ENCODE results near the gene NPTXR. TPM values are rescaled to one million over a fixed set of nuclear protein-coding genes. Genes with fewer than 3 reads are reported as not detected.

NPTXR gene
- total and polyA plus RNA-seq, 2 experiments from 2014 or later: 0.99 to 2.7 TPM

- Histone ChIP-seq H3F3A (ENCODE audit: insufficient read depth) (no peaks in the 10 kb centered on the region), H3K9ac (no peak overlapping the region), H3K9me2 (ENCODE audit: insufficient read depth) (no peaks in the 10 kb centered on the region), H3K4me2 (ENCODE audit: unreplicated experiment) (no peak overlapping the region), H3K9me3 (ENCODE audit: low read depth) (no peaks in the 10 kb centered on the region), H3K79me2 (ENCODE audit: insufficient read depth) (no peaks in the 10 kb centered on the region), H3K4me1 (ENCODE audit: insufficient read depth) (no peaks in the 10 kb centered on the region), H3K4me3 (no peak overlapping the region), H3K27ac (no peak overlapping the region), H2AFZ (no peak overlapping the region), H3K36me3 (ENCODE audit: low read depth) (no peaks in the 10 kb centered on the region), H4K20me1 (ENCODE audit: insufficient read depth) (no peaks in the 10 kb centered on the region), H3K27me3 (replicated peaks; ENCODE audit: insufficient read depth) (no peaks in the 10 kb centered on the region)
- in situ Hi-C loops (cut with MboI): no loop called here
- no peak for TF ChIP-seq EZH2 (IDR thresholded peaks at IDR 0.05; ENCODE audit: insufficient read depth, poor library complexity, severe bottlenecking)
- TF ChIP-seq EZH2phosphoT487 (IDR thresholded peaks at IDR 0.05; ENCODE audit: insufficient read depth, low read depth): no peak
- WGBS, 2 experiments (ENCODE audit: low coverage in 1 of 2, low lambda C conversion rate in 2 of 2, missing lambda C conversion rate in 2 of 2): 91 to 92% methylated on average over 4 of the region's 4 CpGs
- no peak for DNase-seq
Observed at GRCh38 chr22:38773363-38773946, 70.4 kb downstream of the NPTXR start.

- H3K27ac ChIP-seq: no peak overlapping the region
- TF ChIP-seq EZH2 (IDR thresholded peaks at IDR 0.05; ENCODE audit: insufficient read depth, poor library complexity, severe bottlenecking) (no peak), EZH2phosphoT487 (IDR thresholded peaks at IDR 0.05; ENCODE audit: insufficient read depth, low read depth) (no peak)
- no peaks in the 10 kb centered on the region for H3F3A ChIP-seq (ENCODE audit: insufficient read depth)
- DNase-seq: no peak
- H3K79me2 ChIP-seq (ENCODE audit: insufficient read depth): no peaks in the 10 kb centered on the region
- H3K4me1 ChIP-seq (ENCODE audit: insufficient read depth): no peaks in the 10 kb centered on the region
- H3K9me2 ChIP-seq (ENCODE audit: insufficient read depth): no peaks in the 10 kb centered on the region
- no peak overlapping the region for H3K4me3 ChIP-seq
- H3K36me3 ChIP-seq (ENCODE audit: low read depth): no peaks in the 10 kb centered on the region
- H3K9me3 ChIP-seq (ENCODE audit: low read depth): no peaks in the 10 kb centered on the region
- in situ Hi-C loops (cut with MboI): no loop called here
- no peak overlapping the region for H2AFZ ChIP-seq
- no peak overlapping the region for H3K9ac ChIP-seq
- no peak overlapping the region for H3K4me2 ChIP-seq (ENCODE audit: unreplicated experiment)
- 81 to 82% methylated on average over 8 of the region's 8 CpGs for WGBS, 2 experiments (ENCODE audit: low coverage in 1 of 2, low lambda C conversion rate in 2 of 2, missing lambda C conversion rate in 2 of 2)
- no peaks in the 10 kb centered on the region for H4K20me1 ChIP-seq (ENCODE audit: insufficient read depth)
- H3K27me3 ChIP-seq (replicated peaks; ENCODE audit: insufficient read depth): no peaks in the 10 kb centered on the region
Observed at GRCh38 chr22:38772623-38772873, 71.3 kb downstream of the NPTXR start.

- Histone ChIP-seq H3K36me3 (ENCODE audit: low read depth) (no peaks in the 10 kb centered on the region), H3K4me2 (ENCODE audit: unreplicated experiment) (no peak overlapping the region), H3F3A (ENCODE audit: insufficient read depth) (0 out of 2 replicates have a peak, but pooled peaks cover 6% of the 10 kb centered on the region), H3K9me2 (ENCODE audit: insufficient read depth) (no peaks in the 10 kb centered on the region), H3K79me2 (ENCODE audit: insufficient read depth) (no peaks in the 10 kb centered on the region), H2AFZ (no peak overlapping the region), H3K9ac (no peak overlapping the region), H3K4me1 (ENCODE audit: insufficient read depth) (no peaks in the 10 kb centered on the region), H4K20me1 (ENCODE audit: insufficient read depth) (no peaks in the 10 kb centered on the region), H3K4me3 (no peak overlapping the region), H3K9me3 (ENCODE audit: low read depth) (no peaks in the 10 kb centered on the region), H3K27me3 (replicated peaks; ENCODE audit: insufficient read depth) (no peaks in the 10 kb centered on the region), H3K27ac (no peak overlapping the region)
- in situ Hi-C loops (cut with MboI): no loop called here
- 85 to 86% methylated on average over 15 to 16 of the region's 16 CpGs for WGBS, 2 experiments (ENCODE audit: low coverage in 1 of 2, low lambda C conversion rate in 2 of 2, missing lambda C conversion rate in 2 of 2)
- no peak for TF ChIP-seq EZH2 (IDR thresholded peaks at IDR 0.05; ENCODE audit: insufficient read depth, poor library complexity, severe bottlenecking)
- TF ChIP-seq EZH2phosphoT487 (IDR thresholded peaks at IDR 0.05; ENCODE audit: insufficient read depth, low read depth): no peak
- DNase-seq: no peak
Observed at GRCh38 chr22:38770257-38770949, 73.4 kb downstream of the NPTXR start.

Other genes starting within 250 kb of the NPTXR start
- 0.13 and 2.1 TPM in 2 replicates for gene FAM227A, start 187.6 kb downstream of the NPTXR start, total RNA-seq (2014; rRNA removed; shearing (Covaris generic))
- gene FAM227A, start 187.6 kb downstream of the NPTXR start, polyA plus RNA-seq (2016; fragmentation: Nextera tagmentation; extraction: Ambion mirVana): 0.65 and 0.93 TPM in 2 replicates
- 16.2 and 24.5 TPM in 2 replicates for gene CBY1, start 187.4 kb downstream of the NPTXR start, total RNA-seq (2014; rRNA removed; shearing (Covaris generic))
- gene CBY1, start 187.4 kb downstream of the NPTXR start, polyA plus RNA-seq (2016; fragmentation: Nextera tagmentation; extraction: Ambion mirVana): 57.5 and 59.4 TPM in 2 replicates
- gene TOMM22, start 162.1 kb downstream of the NPTXR start, total RNA-seq (2014; rRNA removed; shearing (Covaris generic)): 48.9 and 53.9 TPM in 2 replicates
- 92.0 and 97.8 TPM in 2 replicates for gene TOMM22, start 162.1 kb downstream of the NPTXR start, polyA plus RNA-seq (2016; fragmentation: Nextera tagmentation; extraction: Ambion mirVana)
- 47.0 and 51.2 TPM in 2 replicates for gene JOSD1, start 143.1 kb downstream of the NPTXR start, total RNA-seq (2014; rRNA removed; shearing (Covaris generic))
- 5.5 and 6.6 TPM in 2 replicates for gene JOSD1, start 143.1 kb downstream of the NPTXR start, polyA plus RNA-seq (2016; fragmentation: Nextera tagmentation; extraction: Ambion mirVana)
- gene GTPBP1, start 138.1 kb downstream of the NPTXR start, total RNA-seq (2014; rRNA removed; shearing (Covaris generic)): 20.1 and 26.9 TPM in 2 replicates
- 9.7 and 10.0 TPM in 2 replicates for gene GTPBP1, start 138.1 kb downstream of the NPTXR start, polyA plus RNA-seq (2016; fragmentation: Nextera tagmentation; extraction: Ambion mirVana)
- gene SUN2, start 88.0 kb downstream of the NPTXR start, total RNA-seq (2014; rRNA removed; shearing (Covaris generic)): 142 and 146 TPM in 2 replicates
- gene SUN2, start 88.0 kb downstream of the NPTXR start, polyA plus RNA-seq (2016; fragmentation: Nextera tagmentation; extraction: Ambion mirVana): 47.9 and 51.2 TPM in 2 replicates
- 11.6 and 18.9 TPM in 2 replicates for gene DNAL4, start 49.9 kb downstream of the NPTXR start, total RNA-seq (2014; rRNA removed; shearing (Covaris generic))
- 14.2 and 16.7 TPM in 2 replicates for gene DNAL4, start 49.9 kb downstream of the NPTXR start, polyA plus RNA-seq (2016; fragmentation: Nextera tagmentation; extraction: Ambion mirVana)
- gene CBX6, start 28.2 kb upstream of the NPTXR start, total RNA-seq (2014; rRNA removed; shearing (Covaris generic)): 52.1 and 52.7 TPM in 2 replicates
- gene CBX6, start 28.2 kb upstream of the NPTXR start, polyA plus RNA-seq (2016; fragmentation: Nextera tagmentation; extraction: Ambion mirVana): 51.9 and 55.8 TPM in 2 replicates
- not detected in 2 replicates for gene APOBEC3A, start 113.6 kb upstream of the NPTXR start, total RNA-seq (2014; rRNA removed; shearing (Covaris generic))
- gene APOBEC3A, start 113.6 kb upstream of the NPTXR start, polyA plus RNA-seq (2016; fragmentation: Nextera tagmentation; extraction: Ambion mirVana): not detected in 2 replicates
- gene APOBEC3B, start 138.3 kb upstream of the NPTXR start, total RNA-seq (2014; rRNA removed; shearing (Covaris generic)): 2.3 and 4.1 TPM in 2 replicates
- gene APOBEC3B, start 138.3 kb upstream of the NPTXR start, polyA plus RNA-seq (2016; fragmentation: Nextera tagmentation; extraction: Ambion mirVana): 10.6 and 11.9 TPM in 2 replicates
- 6.6 and 7.6 TPM in 2 replicates for gene APOBEC3C, start 170.2 kb upstream of the NPTXR start, total RNA-seq (2014; rRNA removed; shearing (Covaris generic))
- 104 and 111 TPM in 2 replicates for gene APOBEC3C, start 170.2 kb upstream of the NPTXR start, polyA plus RNA-seq (2016; fragmentation: Nextera tagmentation; extraction: Ambion mirVana)
- gene APOBEC3D, start 177.1 kb upstream of the NPTXR start, total RNA-seq (2014; rRNA removed; shearing (Covaris generic)): 0.13 and 1.3 TPM in 2 replicates
- 0.98 and 1.0 TPM in 2 replicates for gene APOBEC3D, start 177.1 kb upstream of the NPTXR start, polyA plus RNA-seq (2016; fragmentation: Nextera tagmentation; extraction: Ambion mirVana)
- gene APOBEC3F, start 196.8 kb upstream of the NPTXR start, total RNA-seq (2014; rRNA removed; shearing (Covaris generic)): 0.51 and 10.1 TPM in 2 replicates
- 6.2 and 7.3 TPM in 2 replicates for gene APOBEC3F, start 196.8 kb upstream of the NPTXR start, polyA plus RNA-seq (2016; fragmentation: Nextera tagmentation; extraction: Ambion mirVana)
- 5.1 and 7.5 TPM in 2 replicates for gene APOBEC3G, start 233.2 kb upstream of the NPTXR start, total RNA-seq (2014; rRNA removed; shearing (Covaris generic))
- gene APOBEC3G, start 233.2 kb upstream of the NPTXR start, polyA plus RNA-seq (2016; fragmentation: Nextera tagmentation; extraction: Ambion mirVana): 5.2 and 5.4 TPM in 2 replicates

Measured in GM23248 (cell line).